Measurements from ENCODE around the gene SPON2. TPM values are rescaled to one million over a fixed set of nuclear protein-coding genes. Genes with fewer than 3 reads are reported as not detected.

SPON2 gene
- polyA plus RNA-seq, 1 donor (not counting 4 experiments of a cell fraction or from before 2014, with no cell fraction given) = 3.3 TPM

GRCh38 chr4:1191621-1192020 is 19.2 kb upstream of the SPON2 start:
- no peak overlapping the region for H2AFZ ChIP-seq (ENCODE audit: control insufficient read depth, low read length)
- H3K9ac ChIP-seq (ENCODE audit: control insufficient read depth, extremely low read depth, insufficient read depth, low read length) = peak overlapping the region; percentile 35
- no peaks in the 10 kb centered on the region for H3K9me1 ChIP-seq (ENCODE audit: control insufficient read depth, extremely low read depth, insufficient read depth, low read length)
- peaks cover 19% of the 10 kb centered on the region for H3K4me1 ChIP-seq (ENCODE audit: control insufficient read depth, extremely low read depth, insufficient read depth, low read length)
- DNase-seq (ENCODE audit: low read depth, low spot score) (no peak), FAIRE-seq (peak; percentile 5)
- no peaks in the 10 kb centered on the region for H3K79me2 ChIP-seq (ENCODE audit: control insufficient read depth, insufficient read depth, low read length)
- dilution Hi-C loops (cut with MboI; ENCODE audit: extremely low pct_ligation_motif_present, low sequenced_read_pairs) = no loop called here
- peak overlapping the region in 1 of 3 experiments; percentile 24 for H3K4me3 ChIP-seq (ENCODE audit: control insufficient read depth in 2 of 3, extremely low read depth in 1 of 3, insufficient read depth in 2 of 3, low read depth in 1 of 3, low read length in 3 of 3)
- H3K9me3 ChIP-seq (ENCODE audit: control insufficient read depth, low read depth, low read length) = no peaks in the 10 kb centered on the region
- H3K36me3 ChIP-seq (ENCODE audit: control insufficient read depth in 2 of 2, extremely low read depth in 1 of 2, insufficient read depth in 2 of 2, low read length in 2 of 2) = no peaks in the 10 kb centered on the region
- TF ChIP-seq CTCF (optimal IDR thresholded peaks at IDR 0.05 in 1 of 3, IDR thresholded peaks at IDR 0.05 in 1 of 3, conservative IDR thresholded peaks at IDR 0.05 in 1 of 3; ENCODE audit: extremely low read depth in 1 of 3, insufficient read depth in 2 of 3, low read length in 3 of 3) (no peak), EZH2 (IDR thresholded peaks at IDR 0.05; ENCODE audit: low read length) (no peak)
- no peak overlapping the region for H3K27ac ChIP-seq (ENCODE audit: control insufficient read depth, insufficient read depth, low read length)
- peak overlapping the region; percentile 47 for H3K4me2 ChIP-seq (ENCODE audit: control insufficient read depth, extremely low read depth, insufficient read depth, low read depth, low read length)
- H4K20me1 ChIP-seq (ENCODE audit: control insufficient read depth, extremely low read depth, insufficient read depth, low read length) = peaks cover 2% of the 10 kb centered on the region
- H3K27me3 ChIP-seq (ENCODE audit: control insufficient read depth, extremely low read depth, insufficient read depth, low read length) = no peaks in the 10 kb centered on the region

- TF ChIP-seq CTCF (optimal IDR thresholded peaks at IDR 0.05 in 1 of 3, IDR thresholded peaks at IDR 0.05 in 1 of 3, conservative IDR thresholded peaks at IDR 0.05 in 1 of 3; ENCODE audit: extremely low read depth in 1 of 3, insufficient read depth in 2 of 3, low read length in 3 of 3) = no peak
- no peaks in the 10 kb centered on the region for H3K27me3 ChIP-seq (ENCODE audit: control insufficient read depth, extremely low read depth, insufficient read depth, low read length)
- no peak for DNase-seq (ENCODE audit: low read depth, low spot score)
- H3K9me1 ChIP-seq (ENCODE audit: control insufficient read depth, extremely low read depth, insufficient read depth, low read length) = no peaks in the 10 kb centered on the region
- H3K27ac ChIP-seq (ENCODE audit: control insufficient read depth, insufficient read depth, low read length) = no peak overlapping the region
- H3K4me1 ChIP-seq (ENCODE audit: control insufficient read depth, extremely low read depth, insufficient read depth, low read length) = peaks cover 8% of the 10 kb centered on the region
- H3K4me3 ChIP-seq (ENCODE audit: control insufficient read depth in 2 of 3, extremely low read depth in 1 of 3, insufficient read depth in 2 of 3, low read depth in 1 of 3, low read length in 3 of 3) = no peak overlapping the region
- dilution Hi-C loops (cut with MboI; ENCODE audit: extremely low pct_ligation_motif_present, low sequenced_read_pairs) = no loop called here
- H3K9ac ChIP-seq (ENCODE audit: control insufficient read depth, extremely low read depth, insufficient read depth, low read length) = no peak overlapping the region
- H2AFZ ChIP-seq (ENCODE audit: control insufficient read depth, low read length) = no peak overlapping the region
- H3K9me3 ChIP-seq (ENCODE audit: control insufficient read depth, low read depth, low read length) = no peaks in the 10 kb centered on the region
- peaks cover 2% of the 10 kb centered on the region for H4K20me1 ChIP-seq (ENCODE audit: control insufficient read depth, extremely low read depth, insufficient read depth, low read length)
- no peak overlapping the region for H3K4me2 ChIP-seq (ENCODE audit: control insufficient read depth, extremely low read depth, insufficient read depth, low read depth, low read length)
- H3K79me2 ChIP-seq (ENCODE audit: control insufficient read depth, insufficient read depth, low read length) = no peaks in the 10 kb centered on the region
- FAIRE-seq = no peak
- no peaks in the 10 kb centered on the region for H3K36me3 ChIP-seq (ENCODE audit: control insufficient read depth in 2 of 2, extremely low read depth in 1 of 2, insufficient read depth in 2 of 2, low read length in 2 of 2)
These were observed 14.8 kb upstream of the SPON2 start for GRCh38 chr4:1187182-1187581.

Data from keratinocyte (primary cell).